ENCODE data around the gene TMC8.
"Not testable (repeated sequence)": the region's sequence is repeated elsewhere in the genome, so short reads cannot be mapped to it uniquely, and the experiment has no call there.

Gene TMC8

GRCh38 chr17:78111016-78111726, 19.4 kb upstream of the TMC8 start:
- no peak for DNase-seq

GRCh38 chr17:78111727-78112517, 18.6 kb upstream of the TMC8 start:
- no peak for DNase-seq

- peak; percentile 75 for DNase-seq
Measured at GRCh38 chr17:78112518-78113471, 17.8 kb upstream of the TMC8 start.

GRCh38 chr17:78113804-78114785, 16.5 kb upstream of the TMC8 start:
- peak; percentile 9 for DNase-seq

- DNase-seq: peak; percentile 9
Measured at GRCh38 chr17:78114831-78115723, 15.5 kb upstream of the TMC8 start.

GRCh38 chr17:78115803-78116202, 14.8 kb upstream of the TMC8 start:
- not testable (repeated sequence) for DNase-seq

- no peak for DNase-seq
Measured at GRCh38 chr17:78116411-78116810, 14.2 kb upstream of the TMC8 start.

GRCh38 chr17:78117027-78117981, 13.3 kb upstream of the TMC8 start:
- DNase-seq: no peak

GRCh38 chr17:78118801-78119241, 11.8 kb upstream of the TMC8 start:
- DNase-seq: no peak

GRCh38 chr17:78120537-78120936, 10.0 kb upstream of the TMC8 start:
- DNase-seq: no peak

- no peak for DNase-seq
Measured at GRCh38 chr17:78120971-78121800, 9.4 kb upstream of the TMC8 start.

- no peak for DNase-seq
Measured at GRCh38 chr17:78121801-78122215, 8.8 kb upstream of the TMC8 start.

GRCh38 chr17:78122216-78122930, 8.2 kb upstream of the TMC8 start:
- no peak for DNase-seq

GRCh38 chr17:78122931-78123249, 7.7 kb upstream of the TMC8 start:
- no peak for DNase-seq

GRCh38 chr17:78123258-78123929, 7.2 kb upstream of the TMC8 start:
- no peak for DNase-seq

GRCh38 chr17:78124081-78124835, 6.3 kb upstream of the TMC8 start:
- no peak for DNase-seq

- DNase-seq: no peak
Measured at GRCh38 chr17:78124836-78125137, 5.8 kb upstream of the TMC8 start.

Measured in activated naive CD4-positive, alpha-beta T cell treated with anti-CD3 and anti-CD28 coated beads, Interleukin-2, amount 50 U/mL, for 16 hours (primary cell).